ENCODE results near the gene AMIGO2. TPM values are rescaled to one million over a fixed set of nuclear protein-coding genes. Genes with fewer than 3 reads are reported as not detected.

AMIGO2 gene
- total RNA-seq, 1 donor from 2014 or later, result 25.2 TPM

GRCh38 chr12:47078086-47078395, 1.7 kb downstream of the AMIGO2 start:
- H3K27me3 Mint-ChIP-seq (ENCODE audit: low read depth, unreplicated experiment), result peaks cover 9% of the 10 kb centered on the region
- peaks cover 1% of the 10 kb centered on the region for H3K36me3 Mint-ChIP-seq (ENCODE audit: low read depth, unreplicated experiment)

GRCh38 chr12:47077206-47078085, 2.3 kb downstream of the AMIGO2 start:
- H3K27ac ChIP-seq (ENCODE audit: low read depth, low read length), result peak overlapping the region; percentile 97
- H3K79me2 ChIP-seq (ENCODE audit: insufficient read depth, low read length), result peaks cover 55% of the 10 kb centered on the region
- no peaks in the 10 kb centered on the region for H3K27me3 ChIP-seq (ENCODE audit: insufficient read depth, low read length)
- no peak overlapping the region for H2AFZ ChIP-seq (ENCODE audit: low read depth, low read length)
- H3K4me1 Mint-ChIP-seq (ENCODE audit: low read depth, unreplicated experiment), result peaks cover 32% of the 10 kb centered on the region
- peaks cover 2% of the 10 kb centered on the region for H3K9me3 Mint-ChIP-seq (ENCODE audit: unreplicated experiment)
- FAIRE-seq (no peak), DNase-seq (ENCODE audit: low read depth) (no peak)
- peak overlapping the region; percentile 93 for H3K4me2 ChIP-seq (ENCODE audit: low read length)
- H3K36me3 ChIP-seq (ENCODE audit: insufficient read depth, low read length), result peaks cover 15% of the 10 kb centered on the region
- H3K4me3 ChIP-seq (ENCODE audit: insufficient read depth, low read depth, low read length), result peak overlapping the region; percentile 92
- TF ChIP-seq, protein P1, sequence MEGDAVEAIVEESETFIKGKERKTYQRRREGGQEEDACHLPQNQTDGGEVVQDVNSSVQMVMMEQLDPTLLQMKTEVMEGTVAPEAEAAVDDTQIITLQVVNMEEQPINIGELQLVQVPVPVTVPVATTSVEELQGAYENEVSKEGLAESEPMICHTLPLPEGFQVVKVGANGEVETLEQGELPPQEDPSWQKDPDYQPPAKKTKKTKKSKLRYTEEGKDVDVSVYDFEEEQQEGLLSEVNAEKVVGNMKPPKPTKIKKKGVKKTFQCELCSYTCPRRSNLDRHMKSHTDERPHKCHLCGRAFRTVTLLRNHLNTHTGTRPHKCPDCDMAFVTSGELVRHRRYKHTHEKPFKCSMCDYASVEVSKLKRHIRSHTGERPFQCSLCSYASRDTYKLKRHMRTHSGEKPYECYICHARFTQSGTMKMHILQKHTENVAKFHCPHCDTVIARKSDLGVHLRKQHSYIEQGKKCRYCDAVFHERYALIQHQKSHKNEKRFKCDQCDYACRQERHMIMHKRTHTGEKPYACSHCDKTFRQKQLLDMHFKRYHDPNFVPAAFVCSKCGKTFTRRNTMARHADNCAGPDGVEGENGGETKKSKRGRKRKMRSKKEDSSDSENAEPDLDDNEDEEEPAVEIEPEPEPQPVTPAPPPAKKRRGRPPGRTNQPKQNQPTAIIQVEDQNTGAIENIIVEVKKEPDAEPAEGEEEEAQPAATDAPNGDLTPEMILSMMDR (IDR thresholded peaks at IDR 0.05; ENCODE audit: insufficient read depth, low read depth, low read length), result no peak
- no peak for TF ChIP-seq EZH2 (IDR thresholded peaks at IDR 0.05; ENCODE audit: insufficient read depth, low read length)
- peaks cover 28% of the 10 kb centered on the region for H3K4me1 ChIP-seq (ENCODE audit: insufficient read depth, low read length)
- H3K27me3 Mint-ChIP-seq (ENCODE audit: low read depth, unreplicated experiment), result peaks cover 9% of the 10 kb centered on the region
- H4K20me1 ChIP-seq (ENCODE audit: insufficient read depth, low read length), result peaks cover 24% of the 10 kb centered on the region
- peak overlapping the region; percentile 90 for H3K4me3 Mint-ChIP-seq (ENCODE audit: unreplicated experiment)
- no peaks in the 10 kb centered on the region for H3K9me3 ChIP-seq (ENCODE audit: insufficient read depth, low read depth, low read length)
- peak overlapping the region; percentile 97 for H3K9ac ChIP-seq (ENCODE audit: low read length)
- H3K27ac Mint-ChIP-seq (ENCODE audit: unreplicated experiment), result no peak overlapping the region
- peaks cover 1% of the 10 kb centered on the region for H3K36me3 Mint-ChIP-seq (ENCODE audit: low read depth, unreplicated experiment)

More at GRCh38 chr12:47078086-47078395, 1.7 kb downstream of the AMIGO2 start:
- Histone ChIP-seq H3K79me2 (ENCODE audit: insufficient read depth, low read length) (peaks cover 55% of the 10 kb centered on the region), H3K4me1 (ENCODE audit: insufficient read depth, low read length) (peaks cover 34% of the 10 kb centered on the region), H3K4me2 (ENCODE audit: low read length) (peak overlapping the region; percentile 93), H3K9me3 (ENCODE audit: insufficient read depth, low read depth, low read length) (no peaks in the 10 kb centered on the region), H3K4me3 (ENCODE audit: insufficient read depth, low read depth, low read length) (peak overlapping the region; percentile 92), H3K36me3 (ENCODE audit: insufficient read depth, low read length) (peaks cover 15% of the 10 kb centered on the region), H3K9ac (ENCODE audit: low read length) (peak overlapping the region; percentile 97), H4K20me1 (ENCODE audit: insufficient read depth, low read length) (peaks cover 24% of the 10 kb centered on the region), H3K27me3 (ENCODE audit: insufficient read depth, low read length) (no peaks in the 10 kb centered on the region), H3K27ac (ENCODE audit: low read depth, low read length) (peak overlapping the region; percentile 97), H2AFZ (ENCODE audit: low read depth, low read length) (no peak overlapping the region)
- peak overlapping the region; percentile 90 for H3K4me3 Mint-ChIP-seq (ENCODE audit: unreplicated experiment)
- H3K27ac Mint-ChIP-seq (ENCODE audit: unreplicated experiment), result no peak overlapping the region
- DNase-seq (ENCODE audit: low read depth) (no peak), FAIRE-seq (no peak)
- TF ChIP-seq, protein P1 (IDR thresholded peaks at IDR 0.05; ENCODE audit: insufficient read depth, low read depth, low read length), result no peak
- no peak for TF ChIP-seq EZH2 (IDR thresholded peaks at IDR 0.05; ENCODE audit: insufficient read depth, low read length)
- peaks cover 38% of the 10 kb centered on the region for H3K4me1 Mint-ChIP-seq (ENCODE audit: low read depth, unreplicated experiment)
- peaks cover 2% of the 10 kb centered on the region for H3K9me3 Mint-ChIP-seq (ENCODE audit: unreplicated experiment)
